Esophagus muscularis mucosa (tissue), 4 donors: ENCODE data around the gene DAAM1.

ENCODE experiments used
- CTCF ChIP-seq, 3 experiments: fragments of 200-600 bp in 2 of 3; fragments of 450-650 bp in 1 of 3; sonication (generic) in 2 of 3; IDR thresholded peaks; one replicate each; pipeline ENCODE4 v1.5.1; 2017 to 2019; ENCODE audit warnings: antibody characterized with exemption in 3 of 3, mild to moderate bottlenecking in 2 of 3, moderate library complexity in 1 of 3
- EP300 ChIP-seq: sonication (generic); formaldehyde crosslinking; IDR thresholded peaks from one replicate; pipeline ENCODE4 v1.6.1; 2017; ENCODE audit warnings: antibody characterized with exemption
- POLR2AphosphoS5 ChIP-seq, 2 donors: sonication (generic); formaldehyde crosslinking; IDR thresholded peaks; one replicate each; pipeline ENCODE4 v1.6.1; 2017; ENCODE audit warnings: antibody characterized with exemption in 2 of 2

DNA sequence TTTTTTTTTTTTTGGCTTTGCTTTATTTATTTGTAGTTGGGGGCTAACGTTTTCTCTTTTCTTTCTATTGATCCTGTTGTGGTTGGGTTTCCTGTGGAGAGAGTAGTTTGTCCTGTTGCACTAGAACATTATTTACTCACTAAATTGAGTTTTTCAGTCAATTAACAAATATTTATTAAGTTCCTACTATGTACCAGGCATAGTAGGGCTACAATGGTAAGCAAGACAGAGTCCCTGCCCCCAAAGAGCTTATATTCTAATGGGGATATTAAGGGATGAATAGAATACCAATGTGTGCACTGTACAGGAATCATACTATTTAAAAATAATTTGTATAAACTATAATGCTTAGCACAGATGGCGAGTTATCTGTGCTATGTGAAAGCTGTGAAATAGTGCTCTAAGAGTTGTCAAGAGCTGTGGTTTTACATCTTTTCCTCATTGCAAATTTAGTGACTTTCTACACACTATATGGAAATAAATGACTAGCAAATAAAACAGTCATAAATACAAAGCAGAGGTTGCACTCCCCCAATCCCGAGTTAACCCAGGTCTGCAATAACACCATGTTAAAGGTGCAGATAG, 181.8 kb downstream of the DAAM1 start:
- TF ChIP-seq CTCF (IDR thresholded peaks at IDR 0.05) (no peak), POLR2AphosphoS5 (IDR thresholded peaks at IDR 0.05) (no peak), EP300 (no peak)
